ENCODE results near the gene KIF6.

KIF6 gene

DNA sequence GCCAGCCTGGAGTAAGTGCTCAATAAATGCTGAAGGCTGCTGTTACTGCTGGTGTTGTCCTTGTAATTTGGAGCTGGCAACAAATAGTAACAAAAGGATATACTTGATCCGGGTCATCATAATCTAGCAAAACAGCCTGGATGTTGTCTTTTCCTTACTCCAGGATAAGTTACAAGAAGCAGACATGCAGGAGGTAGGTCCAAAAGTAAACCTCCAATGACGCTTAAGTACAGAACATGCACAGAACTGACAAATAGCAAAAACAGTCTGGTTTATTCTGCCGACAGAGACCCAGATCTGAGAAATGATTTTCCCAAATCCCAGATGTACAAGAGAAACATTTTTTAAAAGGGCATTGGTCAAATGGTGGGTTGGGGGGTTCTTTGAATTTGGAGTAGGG lies 309.7 kb downstream of the KIF6 start:
- FAIRE-seq = no peak

DNA sequence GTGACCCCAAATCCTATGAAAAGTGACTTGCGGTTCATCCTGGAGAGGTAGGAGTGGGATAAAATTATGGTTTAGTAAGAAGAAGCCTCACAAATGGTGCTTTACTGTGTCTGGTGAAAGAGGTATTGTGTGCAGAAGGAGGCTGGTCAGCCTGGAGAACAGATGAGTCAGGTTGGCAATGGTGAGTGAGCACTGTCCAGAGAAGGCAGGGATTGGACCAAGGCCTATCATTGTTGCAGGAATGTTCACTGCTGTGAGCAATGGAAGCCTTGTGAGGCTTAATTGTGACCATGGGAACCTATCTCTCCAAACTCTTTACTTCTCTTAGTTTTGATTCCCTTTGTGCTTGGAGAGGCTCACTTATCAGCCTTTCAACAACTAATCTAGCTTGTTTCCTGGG lies 313.7 kb downstream of the KIF6 start:
- no peak for FAIRE-seq

DNA sequence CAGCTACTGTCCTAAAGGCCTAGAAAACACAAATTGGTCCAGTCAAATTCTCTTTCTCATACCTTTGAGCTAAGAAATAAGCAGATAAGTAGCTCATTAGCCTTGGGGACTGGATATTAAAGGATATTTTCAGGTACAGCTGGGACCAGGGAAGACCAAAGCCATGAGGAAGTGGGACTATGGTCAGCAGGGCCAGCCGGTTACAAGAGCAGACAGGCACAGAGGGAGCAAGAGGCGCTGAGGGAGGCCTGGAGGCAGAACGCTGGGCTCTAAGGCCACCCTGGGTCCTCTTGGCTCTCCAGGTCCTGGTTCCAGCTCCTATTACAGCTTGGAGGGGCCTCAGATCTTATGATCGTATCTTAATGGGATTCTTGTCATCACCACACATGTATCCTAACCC lies 314.2 kb downstream of the KIF6 start:
- FAIRE-seq = no peak

DNA sequence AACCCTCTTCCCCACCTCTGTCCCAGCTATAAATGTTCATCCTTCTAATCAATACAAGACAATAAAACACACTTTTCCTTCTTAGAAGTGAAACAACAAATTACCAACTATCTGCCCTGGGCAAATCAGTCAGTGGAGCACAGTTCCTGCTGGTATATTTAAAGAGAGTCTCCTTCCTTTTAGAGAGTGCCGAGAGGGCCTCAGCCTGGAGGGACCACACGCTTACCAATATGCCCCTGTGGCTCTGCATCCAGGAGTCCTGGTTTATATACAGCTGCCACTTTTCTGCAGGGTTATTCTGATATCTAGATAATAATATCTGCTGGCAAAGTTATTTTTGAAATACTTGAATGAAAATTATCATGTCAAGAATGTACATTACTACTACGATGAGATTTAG lies 315.3 kb downstream of the KIF6 start:
- FAIRE-seq = no peak

DNA sequence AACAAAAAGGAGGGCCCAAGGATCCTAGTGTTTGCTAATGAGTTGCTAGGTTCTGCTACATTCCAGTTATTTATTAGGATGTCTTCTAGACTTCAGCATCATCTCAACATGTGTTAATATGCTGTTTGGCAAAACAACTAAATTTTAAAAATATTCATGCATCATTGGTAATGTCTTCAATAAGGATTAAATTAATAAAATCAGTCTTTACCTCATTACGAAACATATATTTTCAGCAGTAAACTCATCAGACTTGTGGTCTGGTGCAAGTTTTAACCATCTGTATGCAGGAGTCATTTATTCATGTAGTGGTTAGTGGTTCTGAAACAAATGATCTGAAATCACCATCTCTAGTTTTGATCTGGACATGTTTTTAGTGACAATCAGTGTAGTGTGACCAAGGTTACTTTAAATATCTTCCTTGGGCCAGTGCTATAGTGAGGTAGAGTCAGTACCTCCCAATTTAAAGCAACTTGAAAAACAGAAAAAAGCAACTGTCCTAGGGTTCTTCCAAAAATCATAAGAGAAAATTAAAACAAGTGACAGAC lies 317.7 kb downstream of the KIF6 start:
- no peak for FAIRE-seq

DNA sequence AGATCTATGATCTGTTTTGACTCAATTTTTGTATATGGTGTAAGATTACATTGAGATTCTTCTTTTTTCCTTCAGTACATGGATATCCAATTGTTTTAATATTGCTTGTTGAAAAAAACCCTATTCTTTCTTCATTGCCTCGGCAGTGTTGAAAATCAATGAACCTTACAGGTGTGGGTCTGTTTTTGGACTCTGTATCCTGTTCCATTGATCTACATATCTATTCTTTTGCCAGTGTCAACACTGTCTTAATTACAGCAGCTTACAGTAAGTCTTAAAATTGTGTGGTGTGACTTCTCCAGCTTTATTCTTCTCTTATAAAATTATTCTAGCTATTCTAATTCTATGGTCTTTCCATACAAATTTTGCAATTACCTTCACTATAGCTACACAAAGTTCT lies 320.9 kb downstream of the KIF6 start:
- FAIRE-seq = no peak

DNA sequence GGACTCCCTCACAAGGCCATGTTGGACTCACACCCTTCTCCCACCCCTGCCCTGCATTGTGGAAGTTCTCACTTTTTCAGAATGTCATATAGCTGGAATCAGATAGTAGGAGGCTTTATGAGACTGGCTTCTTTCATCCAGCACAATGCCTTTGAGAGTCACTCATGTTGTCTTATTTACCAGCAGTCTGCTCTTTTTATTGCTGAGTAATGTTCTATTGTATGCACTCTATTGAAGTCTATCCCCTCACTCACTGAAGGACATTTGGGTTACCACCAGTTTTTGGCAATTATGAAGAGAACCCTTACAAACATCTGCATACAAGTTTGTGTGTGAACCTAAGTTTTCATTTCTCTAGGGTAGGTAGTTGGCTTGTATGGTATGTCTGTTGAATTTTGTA lies 321.9 kb downstream of the KIF6 start:
- no peak for FAIRE-seq

DNA sequence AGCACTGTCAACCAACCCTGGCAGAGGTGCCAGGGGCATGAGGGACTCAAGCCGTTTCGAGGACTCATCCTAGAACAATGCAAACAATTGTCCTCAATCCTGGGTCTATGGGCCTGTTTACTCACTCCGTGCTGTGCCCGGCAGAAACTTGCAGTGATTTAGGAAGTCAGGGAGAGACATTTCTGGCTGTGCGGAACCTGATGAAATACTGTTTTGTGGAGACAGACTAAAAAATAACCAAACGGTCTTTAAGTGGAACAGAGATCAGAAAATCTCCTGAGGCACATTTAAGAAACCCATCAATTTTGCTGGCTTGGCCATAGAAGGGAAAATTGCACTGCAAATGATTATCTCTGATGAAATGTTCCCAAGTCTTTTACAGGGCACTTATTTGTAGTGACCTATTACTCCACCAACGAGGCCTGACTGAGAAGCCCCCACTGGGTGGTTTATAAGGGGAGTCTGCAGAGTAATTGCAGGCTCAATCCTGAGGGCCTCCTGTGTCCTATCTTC lies 322.9 kb downstream of the KIF6 start:
- FAIRE-seq = no peak

DNA sequence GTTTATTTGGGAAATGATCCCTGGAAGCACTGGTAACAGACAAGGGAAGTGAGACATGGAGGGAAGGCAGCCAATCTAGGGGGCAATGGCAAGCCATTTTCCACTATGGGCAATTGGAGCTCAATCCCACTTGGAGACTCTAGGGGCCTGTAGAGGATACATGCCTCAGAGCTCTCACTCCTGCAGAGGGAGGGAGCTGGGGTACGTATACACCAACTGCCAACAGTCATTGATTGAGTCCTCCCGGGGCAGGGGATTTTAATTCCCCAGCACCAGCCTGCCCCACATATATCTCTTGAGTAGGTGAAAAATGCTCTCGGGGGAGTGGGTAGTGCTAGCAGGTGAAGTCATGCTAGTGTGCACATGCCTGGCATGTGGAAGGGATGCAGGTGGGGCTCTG lies 323.8 kb downstream of the KIF6 start:
- no peak for FAIRE-seq

DNA sequence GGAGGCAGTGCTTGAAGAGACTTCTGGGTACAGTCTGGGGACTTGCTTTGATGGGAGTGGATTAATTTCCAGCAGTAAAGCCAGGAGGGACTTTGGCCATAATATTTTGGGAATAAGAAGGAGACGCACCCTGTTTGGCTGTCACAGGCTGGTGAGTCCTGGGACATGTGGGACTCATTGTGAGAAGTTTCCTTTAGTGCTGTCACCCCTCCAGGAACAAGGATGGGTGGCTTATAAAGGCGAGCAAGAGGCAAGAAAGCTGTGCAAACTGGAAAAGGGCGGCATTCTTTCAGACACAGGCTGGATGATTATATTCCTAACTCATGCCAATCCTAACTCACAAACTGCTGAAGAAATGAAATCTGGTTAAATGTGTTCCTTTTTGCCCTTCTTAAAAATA lies 325.2 kb downstream of the KIF6 start:
- FAIRE-seq = no peak

DNA sequence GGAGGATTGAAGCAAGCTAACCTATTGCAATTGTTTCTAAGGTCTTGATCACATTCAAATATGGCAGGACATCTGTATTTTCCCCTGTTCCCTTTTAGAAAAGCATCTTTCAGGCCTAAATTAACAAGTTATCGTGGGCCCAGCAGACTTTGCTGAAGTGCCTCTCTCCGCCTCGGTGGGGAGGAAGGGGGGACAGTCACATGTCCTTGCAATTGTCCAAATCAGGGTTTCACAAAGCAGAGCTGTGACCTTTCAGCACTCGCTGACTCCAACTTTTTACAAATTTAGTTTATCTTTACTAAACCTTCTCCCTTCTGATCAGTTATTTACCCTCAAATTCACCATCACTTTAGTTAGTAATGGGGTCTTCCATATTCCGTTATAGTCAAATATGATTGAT lies 328.4 kb downstream of the KIF6 start:
- no peak for FAIRE-seq

DNA sequence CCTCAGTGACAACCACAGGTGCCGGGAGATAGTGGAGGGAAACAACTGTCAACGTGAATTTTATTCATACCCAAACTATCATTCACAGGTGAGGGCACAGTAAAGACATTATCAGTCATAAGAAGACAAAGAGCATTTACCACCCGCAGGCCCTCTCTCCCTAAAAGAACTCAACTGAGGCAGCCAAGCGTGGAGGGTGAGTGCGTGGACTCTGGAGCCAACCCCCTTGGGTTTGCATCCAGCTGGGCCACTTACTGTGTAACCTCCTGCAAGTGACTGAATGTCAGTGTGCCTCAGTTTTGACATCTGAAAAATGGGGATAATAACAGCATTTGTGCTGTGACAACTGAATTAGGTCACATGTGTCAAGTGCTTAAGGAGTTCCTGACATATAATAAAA lies 332.1 kb downstream of the KIF6 start:
- FAIRE-seq = no peak

DNA sequence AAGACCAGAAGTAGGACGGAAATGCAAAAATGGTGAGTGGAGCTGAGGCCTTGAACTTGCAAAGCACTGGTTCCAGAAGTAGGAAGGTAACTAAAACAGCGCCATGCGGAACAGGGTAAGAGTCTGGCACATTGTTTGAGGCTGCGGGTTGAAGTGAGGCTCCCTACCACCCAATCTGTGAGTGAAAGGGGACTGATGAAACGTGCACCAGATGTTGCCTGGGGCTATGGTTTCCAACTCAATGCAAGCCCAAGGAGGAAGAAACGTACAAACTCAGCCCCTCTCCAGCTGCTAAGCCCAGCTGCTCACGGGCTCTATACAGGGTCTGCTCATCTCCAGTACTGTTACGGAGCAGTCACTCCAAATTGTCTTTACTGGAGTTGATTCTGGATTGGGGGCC lies 334.0 kb downstream of the KIF6 start:
- no peak for FAIRE-seq

DNA sequence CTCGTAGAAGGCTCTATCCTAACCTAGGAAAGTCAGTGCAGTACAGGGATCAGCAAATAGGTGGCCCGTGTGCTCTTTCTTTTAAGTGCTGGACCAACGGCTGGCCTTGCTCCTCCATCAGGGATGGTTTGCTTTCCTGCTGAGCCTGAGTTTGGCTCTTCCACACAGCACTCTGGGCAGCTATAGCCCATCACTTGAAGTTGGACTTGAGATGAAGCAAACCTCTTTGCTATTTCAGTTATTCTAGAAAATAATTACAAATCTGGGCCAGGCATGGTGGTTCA lies 335.8 kb downstream of the KIF6 start:
- no peak for FAIRE-seq

DNA sequence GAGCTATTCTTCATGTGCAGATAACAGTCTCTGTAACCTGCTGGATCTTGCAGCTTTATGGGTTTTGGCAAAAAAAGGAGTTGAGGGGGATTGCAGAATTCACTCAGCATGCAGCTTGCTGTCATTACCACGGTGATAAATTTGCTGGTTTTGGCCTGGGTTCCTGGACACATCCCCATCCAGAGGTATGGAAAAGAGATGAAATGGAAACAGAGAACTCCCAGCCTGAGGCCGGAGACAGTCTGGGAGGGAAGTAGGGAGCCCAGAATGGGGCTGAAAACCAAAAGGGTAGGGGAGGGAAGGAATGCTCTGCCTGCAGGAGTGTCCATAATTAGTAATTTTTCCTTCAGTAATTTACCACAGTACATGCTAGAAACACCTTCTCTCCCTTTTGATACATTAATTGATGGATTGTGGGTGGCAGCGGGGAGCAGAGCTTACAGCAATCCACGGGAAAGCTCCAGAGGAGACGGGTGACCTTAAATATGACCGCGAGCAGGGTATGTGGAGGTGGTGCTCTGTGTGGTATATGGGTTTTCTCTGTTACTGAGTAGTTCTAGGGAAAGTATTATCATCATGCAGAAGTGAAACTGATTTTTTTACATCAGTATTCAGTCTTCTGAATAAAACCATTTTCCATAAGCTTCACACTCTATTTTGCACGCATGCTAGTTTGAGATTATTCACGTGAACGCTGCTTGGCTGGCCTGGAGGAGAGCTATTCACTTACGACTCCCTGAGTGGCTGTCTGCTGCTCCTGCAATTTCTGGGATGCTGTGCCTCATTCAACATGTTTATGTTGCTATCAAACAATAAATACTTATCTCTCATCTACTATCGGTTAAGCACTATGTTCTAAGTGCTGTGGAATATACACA lies 336.4 kb downstream of the KIF6 start:
- no peak for FAIRE-seq

DNA sequence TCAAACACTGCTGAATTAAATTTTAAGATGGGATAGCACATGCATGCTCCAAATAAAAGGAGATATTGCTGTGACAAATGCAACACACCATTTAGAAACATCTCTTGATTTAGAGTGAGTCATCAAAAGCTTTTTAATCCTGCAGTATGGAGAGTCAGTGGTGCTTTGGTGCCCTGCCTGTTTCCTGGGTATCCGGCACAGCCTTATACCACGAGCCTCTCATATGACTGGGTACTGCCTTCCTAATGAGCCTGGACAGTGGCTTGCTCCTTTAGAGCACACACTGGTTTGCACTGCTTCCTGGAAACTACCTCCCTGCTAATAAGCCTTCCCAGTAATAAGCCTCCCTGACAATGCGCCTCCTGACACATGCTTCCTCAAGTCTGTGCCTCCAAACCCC lies 337.4 kb downstream of the KIF6 start:
- no peak for FAIRE-seq

DNA sequence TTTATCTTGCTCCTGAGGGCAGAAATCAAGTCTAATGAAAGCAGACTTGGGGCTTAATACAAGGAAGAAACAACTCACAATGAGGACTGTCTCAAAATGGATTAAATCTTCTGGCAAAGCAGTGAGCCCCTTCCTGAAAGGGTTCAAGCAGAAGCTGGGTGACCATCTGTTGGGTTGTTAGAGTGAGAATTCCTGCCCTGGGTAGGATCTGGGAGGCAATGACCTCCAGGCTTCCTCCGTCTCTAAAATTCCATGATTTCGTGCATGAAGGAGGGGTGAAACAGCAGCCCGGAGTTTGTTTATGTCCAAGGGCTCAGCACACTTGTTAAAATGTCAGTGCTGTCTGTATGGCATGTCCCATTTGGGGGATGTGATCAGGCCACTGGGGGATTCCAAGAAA lies 338.7 kb downstream of the KIF6 start:
- no peak for FAIRE-seq

DNA sequence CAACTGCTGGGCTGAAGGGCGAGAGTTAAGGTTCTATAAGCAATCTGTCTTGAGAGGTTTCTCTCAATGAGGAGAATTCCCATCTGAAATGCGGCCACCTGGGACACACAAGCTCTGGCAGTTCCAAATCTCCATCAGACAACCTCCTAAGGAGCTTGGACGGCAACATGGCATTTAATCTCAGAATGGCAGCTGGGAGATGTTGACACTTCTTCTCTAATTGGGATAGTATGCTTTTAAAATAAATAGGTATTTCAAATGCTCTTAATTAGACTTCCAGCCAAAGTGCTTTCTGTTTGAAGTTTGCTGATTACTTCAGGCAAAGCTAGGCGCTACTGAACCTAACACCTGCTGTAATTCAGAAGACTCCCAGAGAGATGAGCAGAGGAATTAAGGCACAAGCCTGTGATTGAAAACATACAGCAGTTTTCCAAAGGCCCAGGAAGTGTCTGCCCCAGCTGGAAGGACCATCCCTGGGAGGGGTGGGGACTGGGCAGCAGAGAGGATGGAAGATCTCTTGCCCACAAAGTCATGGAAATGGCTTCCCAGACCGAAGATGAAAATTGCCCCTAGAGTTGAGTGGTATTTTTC lies 343.6 kb downstream of the KIF6 start:
- FAIRE-seq = no peak

DNA sequence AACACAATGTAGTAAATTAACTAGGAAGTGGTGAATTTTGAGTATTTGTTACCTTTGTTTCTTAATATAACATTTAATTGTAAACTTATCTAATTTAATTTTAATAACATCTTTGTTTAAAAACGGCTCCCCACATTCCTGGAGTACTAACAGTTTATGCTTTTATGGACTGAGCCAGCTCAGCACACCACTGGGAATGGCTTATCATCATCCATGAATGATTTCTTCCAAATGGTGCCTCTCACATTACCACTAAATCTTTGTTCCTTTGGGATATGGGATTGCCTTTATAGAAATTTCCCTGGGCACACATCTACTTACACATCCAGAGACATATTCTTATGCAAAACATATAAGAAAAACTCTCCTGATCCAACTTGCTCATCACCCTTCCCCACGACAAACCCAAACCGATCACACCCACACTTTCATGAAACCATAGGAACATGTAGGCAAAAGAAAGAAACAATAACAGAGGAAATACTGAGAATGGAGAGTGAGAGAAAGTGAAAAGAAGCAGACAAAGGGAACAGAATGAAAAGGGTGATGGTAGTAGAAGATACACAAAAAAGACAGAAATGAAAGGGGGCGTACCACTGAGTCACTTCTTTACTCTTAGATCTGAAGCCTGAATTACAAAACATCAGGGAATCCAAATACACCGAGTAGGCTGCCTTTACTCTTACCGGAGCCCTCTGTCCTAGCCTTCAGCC lies 344.2 kb downstream of the KIF6 start:
- FAIRE-seq = no peak

DNA sequence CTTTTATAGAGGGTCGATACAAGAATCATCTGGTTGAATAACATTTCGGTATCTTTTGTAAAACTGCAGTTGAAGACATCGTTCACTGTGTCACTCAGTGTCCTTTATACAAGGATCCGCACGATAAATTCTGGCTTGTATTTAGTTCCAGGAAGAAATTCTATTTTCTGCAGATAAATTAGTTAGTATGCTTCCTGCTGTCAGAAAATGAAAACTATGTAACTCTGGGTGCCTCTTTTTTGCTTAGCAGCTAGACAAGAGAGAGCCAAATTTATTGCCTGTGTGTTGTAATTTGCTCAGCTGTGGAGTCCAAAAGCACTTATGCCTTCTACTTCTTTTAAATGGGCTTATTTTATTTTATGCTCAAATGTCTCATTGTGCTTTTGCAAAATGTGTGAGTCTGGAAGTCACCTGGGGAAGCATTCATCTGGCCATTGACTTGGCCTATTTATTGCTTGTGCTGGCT lies 346.2 kb downstream of the KIF6 start:
- FAIRE-seq = no peak

DNA sequence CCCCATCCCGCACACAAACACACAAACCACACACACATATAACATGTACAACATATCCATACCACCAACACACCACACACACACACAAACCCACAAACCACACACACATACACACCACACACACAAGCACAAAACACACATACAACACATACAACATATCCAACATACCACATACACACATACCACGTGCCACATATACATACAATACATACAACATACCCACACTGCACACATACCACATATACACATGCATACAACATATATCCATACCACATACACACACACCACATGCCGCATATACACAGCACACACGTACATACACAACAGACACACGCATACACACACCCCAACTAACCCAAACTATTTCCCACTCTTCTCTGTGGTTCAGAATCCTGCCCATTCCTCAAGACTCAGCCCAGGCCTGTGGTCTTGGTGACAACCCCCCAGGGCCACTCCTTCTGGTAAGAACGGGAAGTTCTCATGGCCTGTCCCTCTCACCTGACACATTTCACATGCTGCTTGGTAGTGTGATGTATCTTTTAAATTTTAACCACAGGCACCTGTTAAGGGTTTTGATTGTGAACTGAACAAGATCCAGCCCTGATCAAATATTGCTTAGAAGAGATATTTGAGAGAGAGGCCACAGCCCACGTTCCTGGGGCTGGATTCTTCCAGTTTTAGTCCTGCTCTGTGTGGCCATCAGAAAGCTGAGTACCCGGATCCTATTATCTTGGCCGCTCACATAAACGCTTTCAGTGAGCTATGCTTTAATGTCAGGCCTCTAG lies 346.8 kb downstream of the KIF6 start:
- FAIRE-seq = no peak

DNA sequence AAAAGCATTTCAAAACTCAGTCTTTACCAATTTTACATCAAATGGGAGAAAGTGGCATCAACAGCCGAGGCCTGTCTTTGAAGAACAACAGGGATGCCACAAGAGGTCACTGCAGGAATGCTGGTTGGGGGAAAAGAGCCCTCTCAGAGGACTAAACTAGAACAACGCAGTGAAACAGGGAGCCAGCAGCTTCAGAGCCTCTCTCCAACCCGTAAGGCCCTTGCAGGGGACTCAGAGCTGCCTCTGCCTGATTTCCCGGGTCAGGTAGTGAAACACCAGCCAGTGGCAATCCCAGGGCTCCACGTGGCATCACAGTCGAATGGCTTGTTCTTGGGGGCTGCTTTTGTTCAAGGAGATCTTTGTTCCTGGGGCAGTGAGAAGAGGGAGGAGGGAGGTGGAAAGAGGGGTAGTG lies 347.7 kb downstream of the KIF6 start:
- FAIRE-seq = no peak

DNA sequence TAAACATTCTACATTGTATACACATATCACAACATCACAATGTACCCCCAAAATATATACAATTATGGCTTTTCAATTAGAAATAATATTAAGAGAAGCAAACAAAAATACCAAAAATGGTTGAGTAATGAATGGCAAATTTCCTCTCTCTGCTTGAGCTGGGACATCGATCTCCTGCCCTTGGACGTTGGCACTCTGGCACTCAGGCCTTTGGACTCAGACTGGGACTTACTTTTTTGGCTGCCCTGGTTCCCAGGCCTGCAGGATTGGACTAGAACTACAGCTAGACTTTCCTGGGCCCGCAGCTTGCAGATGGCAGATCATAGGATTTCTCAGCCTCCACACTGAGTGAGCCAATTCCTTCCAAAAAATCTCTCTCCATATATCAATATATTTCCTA lies 349.8 kb downstream of the KIF6 start:
- no peak for FAIRE-seq
